HL-60 (cell line): ENCODE data around the gene CERS6.

Experiments used
- DNase-seq, 2 experiments: peaks; one replicate each; pipeline ENCODE4 v3.0.0-alpha.2; 2010 to 2020; ENCODE audit warnings: low read depth in 1 of 2, low spot score in 1 of 2
- H3K27ac ChIP-seq: fragments of 250-450 bp; sonication (Bioruptor Pico); replicated peaks from 2 replicates; pipeline ENCODE4 v1.5.1; 2020; ENCODE audit warnings: mild to moderate bottlenecking, moderate library complexity
- H3K27me3 ChIP-seq: fragments of 250-450 bp; sonication (Bioruptor Pico); 2 replicates; pipeline ENCODE4 v1.5.1; 2021; ENCODE audit warnings: mild to moderate bottlenecking, moderate library complexity; ENCODE audit not compliant: insufficient read depth, poor library complexity, severe bottlenecking
- H3K4me3 ChIP-seq: replicated peaks from 2 replicates; pipeline ENCODE4 v1.5.1; 2011; ENCODE audit warnings: mild to moderate bottlenecking, control low read depth, low read length; ENCODE audit not compliant: insufficient read depth
- GABPA ChIP-seq: IDR thresholded peaks from 2 replicates; pipeline ENCODE4 v1.6.1; 2012; ENCODE audit warnings: low read depth
- POLR2AphosphoS5 ChIP-seq: IDR thresholded peaks from 2 replicates; pipeline ENCODE4 v1.6.1; 2012; ENCODE audit warnings: low read depth
- SPI1 ChIP-seq: IDR thresholded peaks from 2 replicates; pipeline ENCODE4 v1.6.1; 2012; ENCODE audit warnings: low read depth, mild to moderate bottlenecking, borderline replicate concordance
- TF ChIP-seq, protein P1 (sequence below): IDR thresholded peaks from 2 replicates; pipeline ENCODE4 v1.6.1; 2012; ENCODE audit warnings: low read depth; ENCODE audit not compliant: insufficient replicate concordance
- TF ChIP-seq, protein P2 (sequence below): IDR thresholded peaks from one replicate; pipeline ENCODE4 v1.5.1; 2011; ENCODE audit warnings: low read length, control low read depth, inconsistent platforms; ENCODE audit not compliant: insufficient read depth

Gene CERS6

DNA sequence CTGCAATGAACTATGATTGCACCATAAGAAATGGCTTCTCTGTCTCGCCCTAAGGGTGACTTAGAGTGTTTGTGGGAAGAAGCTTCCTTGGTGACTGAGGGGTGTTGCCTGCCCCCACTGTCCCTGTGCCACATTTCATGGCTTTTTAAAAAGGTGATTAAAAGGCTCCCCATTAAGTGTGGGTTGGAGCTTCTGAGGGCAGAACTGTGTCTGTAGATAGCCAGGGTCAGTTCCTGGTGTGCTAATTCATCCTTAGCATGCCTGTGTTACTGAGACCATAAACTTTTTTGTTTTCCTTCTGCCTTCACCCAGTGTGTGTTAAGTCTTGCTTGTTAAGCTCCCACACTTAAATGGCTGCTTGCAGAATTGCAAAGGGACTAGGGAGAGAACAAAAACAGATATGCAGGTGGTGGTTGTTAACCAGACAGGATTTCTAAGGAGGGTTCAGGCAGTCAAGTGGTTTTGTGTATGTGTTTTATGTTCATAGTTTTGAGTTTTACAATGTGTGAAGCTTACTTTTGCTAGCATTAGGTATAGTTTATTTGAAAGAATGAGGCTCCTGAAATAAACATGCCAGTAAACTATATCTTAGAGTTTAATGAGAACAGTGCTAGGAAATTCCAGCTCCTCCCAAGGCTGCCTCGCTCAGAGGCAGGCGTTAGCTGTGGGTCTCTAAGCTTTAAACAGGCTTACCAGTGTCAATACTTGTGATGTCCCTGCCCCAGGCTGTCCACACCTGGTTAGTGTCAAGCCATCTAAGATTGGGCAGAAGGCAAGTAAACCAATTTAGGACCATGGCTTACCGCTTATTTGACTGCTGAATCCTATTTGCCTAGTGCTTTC lies 14.5 kb downstream of the CERS6 start:
- Histone ChIP-seq H3K27me3 (no peaks in the 10 kb centered on the region), H3K4me3 (no peak overlapping the region), H3K27ac (peak overlapping the region; percentile 19; the same call in 1 of the 2 replicates)
- DNase-seq, result peak in 1 of 2 experiments; percentile 47
- TF ChIP-seq GABPA, result no peak
- TF ChIP-seq, protein P1, sequence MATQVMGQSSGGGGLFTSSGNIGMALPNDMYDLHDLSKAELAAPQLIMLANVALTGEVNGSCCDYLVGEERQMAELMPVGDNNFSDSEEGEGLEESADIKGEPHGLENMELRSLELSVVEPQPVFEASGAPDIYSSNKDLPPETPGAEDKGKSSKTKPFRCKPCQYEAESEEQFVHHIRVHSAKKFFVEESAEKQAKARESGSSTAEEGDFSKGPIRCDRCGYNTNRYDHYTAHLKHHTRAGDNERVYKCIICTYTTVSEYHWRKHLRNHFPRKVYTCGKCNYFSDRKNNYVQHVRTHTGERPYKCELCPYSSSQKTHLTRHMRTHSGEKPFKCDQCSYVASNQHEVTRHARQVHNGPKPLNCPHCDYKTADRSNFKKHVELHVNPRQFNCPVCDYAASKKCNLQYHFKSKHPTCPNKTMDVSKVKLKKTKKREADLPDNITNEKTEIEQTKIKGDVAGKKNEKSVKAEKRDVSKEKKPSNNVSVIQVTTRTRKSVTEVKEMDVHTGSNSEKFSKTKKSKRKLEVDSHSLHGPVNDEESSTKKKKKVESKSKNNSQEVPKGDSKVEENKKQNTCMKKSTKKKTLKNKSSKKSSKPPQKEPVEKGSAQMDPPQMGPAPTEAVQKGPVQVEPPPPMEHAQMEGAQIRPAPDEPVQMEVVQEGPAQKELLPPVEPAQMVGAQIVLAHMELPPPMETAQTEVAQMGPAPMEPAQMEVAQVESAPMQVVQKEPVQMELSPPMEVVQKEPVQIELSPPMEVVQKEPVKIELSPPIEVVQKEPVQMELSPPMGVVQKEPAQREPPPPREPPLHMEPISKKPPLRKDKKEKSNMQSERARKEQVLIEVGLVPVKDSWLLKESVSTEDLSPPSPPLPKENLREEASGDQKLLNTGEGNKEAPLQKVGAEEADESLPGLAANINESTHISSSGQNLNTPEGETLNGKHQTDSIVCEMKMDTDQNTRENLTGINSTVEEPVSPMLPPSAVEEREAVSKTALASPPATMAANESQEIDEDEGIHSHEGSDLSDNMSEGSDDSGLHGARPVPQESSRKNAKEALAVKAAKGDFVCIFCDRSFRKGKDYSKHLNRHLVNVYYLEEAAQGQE, result no peak
- TF ChIP-seq, protein P2, sequence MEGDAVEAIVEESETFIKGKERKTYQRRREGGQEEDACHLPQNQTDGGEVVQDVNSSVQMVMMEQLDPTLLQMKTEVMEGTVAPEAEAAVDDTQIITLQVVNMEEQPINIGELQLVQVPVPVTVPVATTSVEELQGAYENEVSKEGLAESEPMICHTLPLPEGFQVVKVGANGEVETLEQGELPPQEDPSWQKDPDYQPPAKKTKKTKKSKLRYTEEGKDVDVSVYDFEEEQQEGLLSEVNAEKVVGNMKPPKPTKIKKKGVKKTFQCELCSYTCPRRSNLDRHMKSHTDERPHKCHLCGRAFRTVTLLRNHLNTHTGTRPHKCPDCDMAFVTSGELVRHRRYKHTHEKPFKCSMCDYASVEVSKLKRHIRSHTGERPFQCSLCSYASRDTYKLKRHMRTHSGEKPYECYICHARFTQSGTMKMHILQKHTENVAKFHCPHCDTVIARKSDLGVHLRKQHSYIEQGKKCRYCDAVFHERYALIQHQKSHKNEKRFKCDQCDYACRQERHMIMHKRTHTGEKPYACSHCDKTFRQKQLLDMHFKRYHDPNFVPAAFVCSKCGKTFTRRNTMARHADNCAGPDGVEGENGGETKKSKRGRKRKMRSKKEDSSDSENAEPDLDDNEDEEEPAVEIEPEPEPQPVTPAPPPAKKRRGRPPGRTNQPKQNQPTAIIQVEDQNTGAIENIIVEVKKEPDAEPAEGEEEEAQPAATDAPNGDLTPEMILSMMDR, result no peak
- no peak for TF ChIP-seq SPI1
- no peak for TF ChIP-seq POLR2AphosphoS5

DNA sequence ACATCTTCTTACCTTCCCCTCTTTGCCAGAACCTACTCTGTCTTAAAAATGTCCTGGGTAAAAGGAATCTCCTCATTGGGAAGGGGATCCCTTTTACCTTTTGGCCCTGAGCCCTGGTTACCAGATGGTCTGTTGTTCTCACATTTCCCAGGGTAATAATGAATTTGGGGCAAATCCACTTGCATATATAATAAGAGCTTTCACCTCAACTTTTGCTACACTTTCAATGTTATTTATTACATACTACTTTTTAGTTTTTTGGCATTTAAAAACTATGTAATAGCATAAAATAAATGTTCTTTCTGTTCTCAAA lies 15.0 kb downstream of the CERS6 start:
- Histone ChIP-seq H3K27ac (no peak overlapping the region), H3K27me3 (no peaks in the 10 kb centered on the region), H3K4me3 (no peak overlapping the region)
- TF ChIP-seq POLR2AphosphoS5 (no peak), SPI1 (no peak), GABPA (no peak)
- TF ChIP-seq, protein P1, result no peak
- TF ChIP-seq, protein P2, result no peak
- no peak for DNase-seq

DNA sequence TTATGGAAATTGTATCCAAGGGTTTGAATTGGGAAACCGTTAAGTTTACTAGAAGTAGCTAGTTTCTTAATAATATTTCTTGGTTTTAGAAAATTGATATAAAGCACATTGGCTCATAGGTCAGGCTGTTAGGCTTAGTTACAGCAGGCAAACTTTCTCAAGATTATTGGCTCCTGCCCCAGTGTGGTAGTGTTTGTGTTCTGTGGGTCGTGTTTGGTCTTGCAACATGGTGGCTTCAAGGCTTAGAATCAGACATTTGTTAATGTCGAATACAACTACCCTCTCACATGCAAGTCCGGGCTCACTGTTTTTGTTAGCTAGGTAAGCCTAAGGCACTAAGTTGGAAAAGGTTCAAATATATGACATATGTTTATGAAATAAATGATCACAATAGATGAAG lies 19.6 kb downstream of the CERS6 start:
- no peak for DNase-seq
- no peak overlapping the region for H3K4me3 ChIP-seq
- no peak overlapping the region for H3K27ac ChIP-seq
- H3K27me3 ChIP-seq, result no peaks in the 10 kb centered on the region
- TF ChIP-seq, protein P1, result no peak
- no peak for TF ChIP-seq POLR2AphosphoS5
- TF ChIP-seq, protein P2, result no peak
- no peak for TF ChIP-seq GABPA
- TF ChIP-seq SPI1, result no peak
